ENCODE data around the gene LIN28B.
"Not testable (repeated sequence)": the region's sequence is repeated elsewhere in the genome, so short reads cannot be mapped to it uniquely, and the experiment has no call there.

LIN28B gene

GRCh38 chr6:104955927-104956730 is 778 bp upstream of the LIN28B start:
- no peak for DNase-seq

GRCh38 chr6:104957301-104958177 is 632 bp downstream of the LIN28B start:
- DNase-seq: no peak

DNA sequence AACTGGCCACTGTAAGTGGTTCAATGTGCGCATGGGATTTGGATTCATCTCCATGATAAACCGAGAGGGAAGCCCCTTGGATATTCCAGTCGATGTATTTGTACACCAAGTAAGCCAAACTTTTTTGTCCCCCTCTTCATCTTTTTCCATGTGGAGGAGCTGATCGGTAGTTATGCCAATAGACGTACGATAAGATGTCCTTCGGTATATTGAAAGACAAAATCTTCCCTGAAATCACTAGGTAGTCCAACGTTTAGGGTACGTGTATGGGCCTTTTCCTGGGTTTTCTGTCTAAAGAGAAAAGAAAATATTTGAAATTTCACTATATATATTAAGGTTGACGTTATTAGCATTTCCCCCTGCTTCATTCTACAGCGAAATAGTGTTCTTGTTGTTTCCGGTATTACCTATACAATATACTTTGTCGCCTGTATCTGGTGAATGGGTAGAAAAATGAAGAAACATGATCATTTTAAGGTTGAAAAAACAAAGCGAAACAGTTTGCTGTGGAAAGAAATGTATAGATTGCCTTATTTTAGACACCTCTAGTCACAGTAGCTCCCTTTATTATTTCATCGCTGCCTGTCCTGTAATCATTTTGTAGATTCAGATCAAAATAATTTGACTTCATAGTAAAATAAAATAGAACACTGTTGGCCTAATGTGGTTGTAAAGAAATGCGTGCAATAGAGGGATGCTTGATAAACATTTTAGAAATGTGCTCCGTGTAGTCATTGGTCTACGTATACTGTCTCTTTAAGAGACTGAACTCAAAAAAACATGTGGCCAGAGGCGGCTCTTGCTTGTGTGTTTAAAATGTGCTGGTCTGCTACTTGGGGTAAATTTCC is 1.5 kb downstream of the LIN28B start:
- DNase-seq: no peak

DNA sequence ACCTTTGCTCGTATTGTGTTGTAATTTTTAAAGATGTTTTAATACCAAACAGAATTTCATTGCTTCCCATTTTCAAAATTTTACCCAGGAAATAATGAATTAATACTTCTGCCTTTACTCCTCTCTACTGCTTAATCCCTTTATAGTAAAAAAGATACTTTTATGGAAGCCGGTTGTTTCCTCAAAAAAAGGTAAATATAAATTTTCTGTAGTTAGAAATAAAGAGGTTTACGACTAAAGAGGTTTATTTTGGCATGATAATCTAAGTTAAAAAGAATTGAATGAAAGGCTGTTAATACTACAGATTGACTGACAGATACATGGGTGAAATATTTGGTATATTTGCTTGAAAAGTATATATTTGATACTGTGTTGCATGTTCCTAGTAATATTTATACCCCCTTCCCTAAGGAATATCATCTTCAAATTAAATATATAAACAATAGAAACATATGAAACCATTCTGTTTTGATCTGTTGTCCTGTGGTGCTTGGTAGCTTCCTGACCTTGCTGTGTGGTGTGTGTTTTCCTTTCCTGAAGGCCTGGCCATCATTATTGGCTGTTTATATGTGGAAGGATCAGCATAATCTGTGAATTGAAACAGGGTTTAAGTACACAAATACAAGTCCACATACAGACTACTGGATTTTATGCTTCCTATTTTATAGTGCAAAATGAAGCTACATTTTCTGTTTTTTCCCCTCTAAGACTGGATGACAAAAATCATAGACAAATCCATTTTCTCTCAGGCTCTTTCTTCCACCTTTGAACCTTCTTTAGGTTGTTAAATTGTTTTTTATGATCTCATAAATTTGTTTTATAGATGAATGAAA is 2.3 kb downstream of the LIN28B start:
- DNase-seq: no peak

- no peak for DNase-seq
Measured at GRCh38 chr6:104969108-104969507, 12.2 kb downstream of the LIN28B start.

- DNase-seq: no peak
Measured at GRCh38 chr6:104969785-104970581, 13.1 kb downstream of the LIN28B start.

- no peak for DNase-seq
Measured at GRCh38 chr6:104973404-104973803, 16.5 kb downstream of the LIN28B start.

GRCh38 chr6:104983296-104983695 is 26.4 kb downstream of the LIN28B start:
- no peak for DNase-seq

GRCh38 chr6:104983776-104984175 is 26.9 kb downstream of the LIN28B start:
- DNase-seq: no peak

GRCh38 chr6:104984831-104985230 is 27.9 kb downstream of the LIN28B start:
- no peak for DNase-seq

GRCh38 chr6:104985875-104986274 is 29.0 kb downstream of the LIN28B start:
- not testable (repeated sequence) for DNase-seq

GRCh38 chr6:104986625-104987024 is 29.7 kb downstream of the LIN28B start:
- DNase-seq: no peak

- DNase-seq: no peak
Measured at GRCh38 chr6:104987218-104987617, 30.3 kb downstream of the LIN28B start.

DNA sequence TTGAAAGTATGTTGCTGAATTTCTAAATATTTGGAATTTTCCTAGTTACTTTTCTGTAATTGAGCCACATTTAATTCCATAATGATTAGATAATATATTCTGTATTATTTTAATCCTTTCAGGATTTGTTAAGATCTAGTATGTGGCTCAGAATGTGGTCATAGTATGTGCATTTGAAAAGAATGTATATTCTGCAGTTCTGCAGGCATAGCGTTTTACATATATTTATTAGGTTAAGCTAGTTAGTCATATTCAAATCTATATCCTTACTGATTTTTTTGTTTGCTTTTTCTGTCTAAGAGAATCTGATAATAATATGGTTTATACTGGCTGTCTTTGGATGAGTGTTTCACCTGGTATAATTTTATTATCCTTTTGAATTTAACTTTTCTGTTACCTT is 33.2 kb downstream of the LIN28B start:
- no peak for DNase-seq

DNA sequence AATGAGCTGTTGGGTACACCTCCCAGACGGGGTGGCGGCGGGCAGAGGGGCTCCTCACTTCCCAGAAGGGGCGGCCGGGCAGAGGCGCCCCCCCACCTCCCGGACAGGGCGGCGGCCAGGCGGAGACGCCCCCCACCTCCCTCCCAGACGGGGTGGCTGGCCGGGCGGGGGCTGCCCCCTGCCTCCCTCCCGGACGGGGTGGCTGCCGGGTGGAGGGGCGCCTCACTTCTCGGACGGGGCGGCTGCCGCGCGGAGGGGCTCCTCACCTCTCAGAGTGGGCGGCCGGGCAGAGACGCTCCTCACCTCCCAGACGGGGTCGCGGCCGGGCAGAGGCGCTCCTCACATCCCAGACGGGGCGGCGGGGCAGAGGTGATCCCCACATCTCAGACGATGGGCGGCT is 34.2 kb downstream of the LIN28B start:
- DNase-seq: not testable (repeated sequence)

GRCh38 chr6:104993576-104993975 is 36.7 kb downstream of the LIN28B start:
- DNase-seq: not testable (repeated sequence)

DNA sequence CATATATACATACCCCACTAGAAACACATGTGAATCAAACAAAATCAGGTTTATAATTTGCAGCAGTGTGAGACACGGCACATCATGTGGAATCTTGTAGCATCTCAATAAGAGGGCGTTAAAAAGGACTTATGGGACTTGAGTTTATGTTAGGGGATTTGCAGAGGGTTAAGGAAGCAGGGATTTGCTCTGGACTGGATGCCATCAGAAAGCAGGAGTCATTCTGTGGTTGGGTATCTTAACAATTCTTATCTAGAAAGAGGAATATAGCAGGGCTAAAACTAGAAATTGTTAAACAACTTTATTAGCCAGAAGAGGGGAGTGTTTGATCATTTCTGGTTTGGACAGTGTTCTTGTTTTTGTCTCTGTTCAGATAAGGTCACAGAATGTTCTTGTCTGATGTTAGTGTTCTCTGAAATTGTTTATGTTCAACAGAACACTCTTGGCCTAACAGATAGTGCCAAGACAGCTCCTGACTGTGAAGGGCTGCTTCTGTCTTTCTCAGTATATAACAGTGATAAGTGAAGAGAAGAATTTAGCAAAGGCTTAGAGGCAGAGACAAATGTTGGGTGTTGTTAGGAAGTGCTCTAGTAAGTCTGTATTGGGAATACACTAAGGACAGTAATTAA is 39.2 kb downstream of the LIN28B start:
- DNase-seq: peak in 2 of 51 donors; percentile 2 to 43

DNA sequence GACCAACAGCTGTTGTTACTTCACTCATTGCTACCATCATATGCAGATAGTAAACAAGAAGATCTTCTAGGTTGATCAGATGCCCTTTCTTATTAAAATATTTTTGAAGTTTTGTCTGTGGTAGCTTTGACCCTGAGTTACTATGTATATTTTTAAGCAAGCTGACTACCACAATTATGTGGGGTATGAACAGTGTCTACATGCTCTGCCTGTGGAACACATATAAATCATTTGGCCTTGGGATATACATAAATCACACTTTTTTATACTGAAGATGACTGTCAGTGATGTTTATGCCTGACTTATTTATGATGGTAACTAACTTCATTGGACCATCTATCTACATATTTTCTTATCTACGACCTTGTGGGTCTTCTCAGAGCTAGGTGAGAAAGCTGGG is 44.2 kb downstream of the LIN28B start:
- no peak for DNase-seq

GRCh38 chr6:105001906-105002305 is 45.0 kb downstream of the LIN28B start:
- no peak for DNase-seq
